Measurements from ENCODE around the gene CPT1A.

CPT1A gene

GRCh38 chr11:68798221-68798813 lies 43.4 kb downstream of the CPT1A start:
- no peak for DNase-seq (ENCODE audit: low read depth, low spot score)

GRCh38 chr11:68796801-68797200 lies 44.9 kb downstream of the CPT1A start:
- no peak for DNase-seq (ENCODE audit: low read depth, low spot score)

- no peak for DNase-seq (ENCODE audit: low read depth, low spot score)
These were observed 49.2 kb downstream of the CPT1A start for GRCh38 chr11:68792400-68792966.

- DNase-seq (ENCODE audit: low read depth, low spot score): no peak
These were observed 57.1 kb downstream of the CPT1A start for GRCh38 chr11:68784653-68785052.

- DNase-seq (ENCODE audit: low read depth, low spot score): no peak
These were observed 58.4 kb downstream of the CPT1A start for GRCh38 chr11:68783216-68783821.

GRCh38 chr11:68782711-68783110 lies 59.0 kb downstream of the CPT1A start:
- DNase-seq (ENCODE audit: low read depth, low spot score): no peak

- no peak for DNase-seq (ENCODE audit: low read depth, low spot score)
These were observed 60.9 kb downstream of the CPT1A start for GRCh38 chr11:68780829-68781228.

- DNase-seq (ENCODE audit: low read depth, low spot score): no peak
These were observed 63.5 kb downstream of the CPT1A start for GRCh38 chr11:68778205-68778604.

GRCh38 chr11:68776442-68777235 lies 65.1 kb downstream of the CPT1A start:
- no peak for DNase-seq (ENCODE audit: low read depth, low spot score)

- DNase-seq (ENCODE audit: low read depth, low spot score): no peak
These were observed 65.7 kb downstream of the CPT1A start for GRCh38 chr11:68775951-68776388.

GRCh38 chr11:68774194-68774585 lies 67.5 kb downstream of the CPT1A start:
- DNase-seq (ENCODE audit: low read depth, low spot score): no peak

GRCh38 chr11:68773521-68774193 lies 68.1 kb downstream of the CPT1A start:
- peak; percentile 42 for DNase-seq (ENCODE audit: low read depth, low spot score)

GRCh38 chr11:68772936-68773335 lies 68.8 kb downstream of the CPT1A start:
- DNase-seq (ENCODE audit: low read depth, low spot score): no peak

- DNase-seq (ENCODE audit: low read depth, low spot score): no peak
These were observed 70.9 kb downstream of the CPT1A start for GRCh38 chr11:68770781-68771180.

- no peak for DNase-seq (ENCODE audit: low read depth, low spot score)
These were observed 74.0 kb downstream of the CPT1A start for GRCh38 chr11:68767672-68768071.

- DNase-seq (ENCODE audit: low read depth, low spot score): no peak
These were observed 74.9 kb downstream of the CPT1A start for GRCh38 chr11:68766786-68767185.

GRCh38 chr11:68764746-68765145 lies 77.0 kb downstream of the CPT1A start:
- no peak for DNase-seq (ENCODE audit: low read depth, low spot score)

- no peak for DNase-seq (ENCODE audit: low read depth, low spot score)
These were observed 77.6 kb downstream of the CPT1A start for GRCh38 chr11:68763926-68764657.

GRCh38 chr11:68763181-68763721 lies 78.5 kb downstream of the CPT1A start:
- no peak for DNase-seq (ENCODE audit: low read depth, low spot score)

- no peak for DNase-seq (ENCODE audit: low read depth, low spot score)
These were observed 79.2 kb downstream of the CPT1A start for GRCh38 chr11:68762481-68762880.

GRCh38 chr11:68761801-68762200 lies 79.9 kb downstream of the CPT1A start:
- no peak for DNase-seq (ENCODE audit: low read depth, low spot score)
